Gastroesophageal sphincter (tissue), 4 donors: ENCODE measurements around the gene KLF15. TPM values are rescaled to one million over a fixed set of nuclear protein-coding genes. Genes with fewer than 3 reads are reported as not detected.

ENCODE experiments used
- ATAC-seq: fragments of 150-250 bp; one replicate; pipeline ENCODE4 v1.9.1; 2016; ENCODE audit warnings: mild to moderate bottlenecking, moderate library complexity
- H3K27ac ChIP-seq, 4 donors: fragments of 200-600 bp; sonication (generic) in 3 of 4; 1 replicate in 3 of 4; 2 replicates in 1 of 4; pipeline ENCODE4 v1.5.1; 2016 to 2019
- H3K27me3 ChIP-seq: fragments of 200-600 bp; sonication (generic); one replicate; pipeline ENCODE4 v1.5.1; 2019
- H3K36me3 ChIP-seq, 2 donors: fragments of 200-600 bp; sonication (generic); one replicate each; pipeline ENCODE4 v1.5.1; 2019; ENCODE audit warnings: control low read depth in 1 of 2
- H3K4me1 ChIP-seq, 3 donors: fragments of 200-600 bp; sonication (generic); 1 replicate in 2 of 3; 2 replicates in 1 of 3; pipeline ENCODE4 v1.5.1; 2016 to 2019; ENCODE audit warnings: control low read depth in 2 of 3
- H3K4me3 ChIP-seq, 2 donors: fragments of 200-600 bp; sonication (generic); one replicate each; pipeline ENCODE4 v1.5.1; 2019; ENCODE audit warnings: mild to moderate bottlenecking in 1 of 2, moderate library complexity in 1 of 2
- H3K9me3 ChIP-seq, 3 donors: fragments of 200-600 bp; sonication (generic); one replicate each; pipeline ENCODE4 v1.5.1; 2017 to 2019; ENCODE audit warnings: control low read depth in 2 of 3
- EP300 ChIP-seq: sonication (generic); formaldehyde crosslinking; IDR thresholded peaks from one replicate; pipeline ENCODE4 v1.6.1; 2017; ENCODE audit warnings: antibody characterized with exemption, mild to moderate bottlenecking
- POLR2A ChIP-seq, 2 donors: fragments of 450-650 bp; IDR thresholded peaks; one replicate each; pipeline ENCODE4 v1.6.1; 2017; ENCODE audit warnings: antibody characterized with exemption in 2 of 2, mild to moderate bottlenecking in 2 of 2, moderate library complexity in 1 of 2
- POLR2AphosphoS5 ChIP-seq: sonication (generic); formaldehyde crosslinking; IDR thresholded peaks from one replicate; pipeline ENCODE4 v1.6.1; 2017; ENCODE audit warnings: antibody characterized with exemption
- WGBS, 2 donors: methylation state at CpG; one replicate each; pipeline ENCODE4 v1.1.5; 2018; ENCODE audit warnings: low coverage in 1 of 2; 5-methylcytosine and 5-hydroxymethylcytosine counted together
- total RNA-seq, 4 donors: library from RNA; depleted of rRNA; stranded (reverse); fragments of >200 nt; gene quantifications; one replicate each; pipeline ENCODE4 v1.1.0, GENCODE V29; 2016
- TF ChIP-seq, protein P1 (sequence below), 4 experiments: fragments of 200-600 bp in 2 of 4; fragments of 450-650 bp in 2 of 4; sonication (generic) in 1 of 4; IDR thresholded peaks; one replicate each; pipeline ENCODE4 v1.5.1; 2017 to 2019; ENCODE audit warnings: antibody characterized with exemption in 4 of 4, mild to moderate bottlenecking in 2 of 4, moderate library complexity in 2 of 4

The KLF15 gene
- total RNA-seq, 4 donors from 2014 or later, result 69.5 to 110 (median 94.0) TPM

DNA sequence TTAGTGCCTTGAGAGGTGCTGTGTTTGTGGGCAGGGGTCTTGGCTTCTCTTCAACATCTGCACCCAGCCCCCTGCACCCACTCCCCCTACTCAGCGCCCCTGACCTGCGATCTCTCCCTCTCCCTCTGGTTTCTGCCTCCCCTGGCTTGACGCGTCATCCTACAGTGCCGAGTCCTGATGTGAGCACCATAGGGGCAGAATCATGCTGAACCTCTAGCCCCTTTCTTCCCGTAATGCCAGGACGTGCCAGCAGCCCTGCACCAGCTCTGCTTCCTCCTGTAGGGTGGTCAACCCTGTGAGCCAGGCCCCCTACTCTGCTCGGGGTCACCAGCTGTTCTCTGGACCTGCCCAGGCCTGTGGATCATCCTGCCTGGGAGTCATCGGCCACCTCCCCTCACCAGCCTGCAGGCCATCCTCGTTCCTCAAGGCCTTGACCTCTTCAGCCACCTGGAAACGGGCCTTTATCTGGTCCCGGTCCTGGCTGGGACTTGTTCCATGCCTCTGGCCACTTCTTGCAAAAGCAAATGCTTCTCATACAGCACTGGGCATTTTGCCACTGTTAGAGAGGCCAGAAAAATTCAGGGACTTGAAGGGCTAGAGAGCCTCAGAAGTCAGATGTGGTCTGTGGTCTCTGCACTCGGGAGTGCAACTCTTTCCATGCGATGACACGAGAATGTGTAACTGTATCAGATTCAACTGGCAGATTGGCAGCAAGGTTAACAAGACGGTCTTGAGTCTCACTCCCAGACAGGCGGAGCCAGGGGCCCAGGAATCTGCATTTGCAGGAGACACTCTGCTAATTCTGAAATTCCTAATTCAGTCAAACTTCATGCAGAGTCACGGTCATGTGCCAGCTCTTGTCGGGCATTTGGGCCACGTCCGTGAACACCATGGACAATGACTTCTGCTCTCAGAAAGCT is 16.7 kb upstream of the KLF15 start:
- peak overlapping the region in 2 of 4 donors; percentile 8 to 52 for H3K27ac ChIP-seq
- H3K36me3 ChIP-seq, result no peaks in the 10 kb centered on the region
- 52 to 80% methylated on average over 5 of the region's 21 CpGs for WGBS, 2 donors
- no peaks in the 10 kb centered on the region for H3K27me3 ChIP-seq
- no peak for ATAC-seq
- peaks cover 0 to 19% (median 3%) of the 10 kb centered on the region in 3 donors for H3K4me1 ChIP-seq
- H3K9me3 ChIP-seq, result no peaks in the 10 kb centered on the region
- no peak for TF ChIP-seq POLR2A (IDR thresholded peaks at IDR 0.05)
- no peak for TF ChIP-seq EP300
- H3K4me3 ChIP-seq, result no peak overlapping the region

DNA sequence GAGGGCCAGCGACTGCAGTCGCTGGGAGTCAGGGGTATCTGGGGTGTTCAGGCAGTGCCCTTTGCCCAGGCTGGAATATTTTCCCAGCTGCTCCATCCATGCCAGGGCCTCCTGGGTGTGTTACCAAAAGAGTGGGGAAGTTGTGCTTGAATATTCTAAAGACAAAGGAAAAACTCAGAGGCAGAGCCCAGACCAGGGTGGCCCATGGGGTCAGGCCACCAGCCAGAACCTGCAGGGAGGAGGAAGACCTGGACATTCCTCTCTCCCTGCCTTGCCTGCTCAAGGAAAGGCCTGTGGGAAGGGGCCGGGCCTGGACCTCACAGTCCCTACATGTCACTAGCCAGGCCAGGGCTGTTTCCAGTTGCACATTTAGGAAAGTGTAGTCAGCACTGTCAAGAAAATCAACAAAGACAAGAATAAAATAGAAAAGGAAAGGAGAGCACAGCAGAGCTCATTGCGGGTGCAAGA is 16.0 kb upstream of the KLF15 start:
- Histone ChIP-seq H3K27me3 (no peaks in the 10 kb centered on the region), H3K4me1 (peaks cover 0 to 19% (median 3%) of the 10 kb centered on the region in 3 donors), H3K36me3 (no peaks in the 10 kb centered on the region), H3K9me3 (no peaks in the 10 kb centered on the region), H3K27ac (no peak overlapping the region), H3K4me3 (no peak overlapping the region)
- TF ChIP-seq, protein P1, sequence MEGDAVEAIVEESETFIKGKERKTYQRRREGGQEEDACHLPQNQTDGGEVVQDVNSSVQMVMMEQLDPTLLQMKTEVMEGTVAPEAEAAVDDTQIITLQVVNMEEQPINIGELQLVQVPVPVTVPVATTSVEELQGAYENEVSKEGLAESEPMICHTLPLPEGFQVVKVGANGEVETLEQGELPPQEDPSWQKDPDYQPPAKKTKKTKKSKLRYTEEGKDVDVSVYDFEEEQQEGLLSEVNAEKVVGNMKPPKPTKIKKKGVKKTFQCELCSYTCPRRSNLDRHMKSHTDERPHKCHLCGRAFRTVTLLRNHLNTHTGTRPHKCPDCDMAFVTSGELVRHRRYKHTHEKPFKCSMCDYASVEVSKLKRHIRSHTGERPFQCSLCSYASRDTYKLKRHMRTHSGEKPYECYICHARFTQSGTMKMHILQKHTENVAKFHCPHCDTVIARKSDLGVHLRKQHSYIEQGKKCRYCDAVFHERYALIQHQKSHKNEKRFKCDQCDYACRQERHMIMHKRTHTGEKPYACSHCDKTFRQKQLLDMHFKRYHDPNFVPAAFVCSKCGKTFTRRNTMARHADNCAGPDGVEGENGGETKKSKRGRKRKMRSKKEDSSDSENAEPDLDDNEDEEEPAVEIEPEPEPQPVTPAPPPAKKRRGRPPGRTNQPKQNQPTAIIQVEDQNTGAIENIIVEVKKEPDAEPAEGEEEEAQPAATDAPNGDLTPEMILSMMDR (IDR thresholded peaks at IDR 0.05), result no peak
- TF ChIP-seq POLR2A (IDR thresholded peaks at IDR 0.05), result no peak
- TF ChIP-seq EP300, result no peak
- no peak for TF ChIP-seq POLR2AphosphoS5
- WGBS, 2 donors, result 100% methylated on average over 1 of the region's 4 CpGs; no CpG with 5 or more reads in 1 of the 2 donors
- ATAC-seq, result no peak

DNA sequence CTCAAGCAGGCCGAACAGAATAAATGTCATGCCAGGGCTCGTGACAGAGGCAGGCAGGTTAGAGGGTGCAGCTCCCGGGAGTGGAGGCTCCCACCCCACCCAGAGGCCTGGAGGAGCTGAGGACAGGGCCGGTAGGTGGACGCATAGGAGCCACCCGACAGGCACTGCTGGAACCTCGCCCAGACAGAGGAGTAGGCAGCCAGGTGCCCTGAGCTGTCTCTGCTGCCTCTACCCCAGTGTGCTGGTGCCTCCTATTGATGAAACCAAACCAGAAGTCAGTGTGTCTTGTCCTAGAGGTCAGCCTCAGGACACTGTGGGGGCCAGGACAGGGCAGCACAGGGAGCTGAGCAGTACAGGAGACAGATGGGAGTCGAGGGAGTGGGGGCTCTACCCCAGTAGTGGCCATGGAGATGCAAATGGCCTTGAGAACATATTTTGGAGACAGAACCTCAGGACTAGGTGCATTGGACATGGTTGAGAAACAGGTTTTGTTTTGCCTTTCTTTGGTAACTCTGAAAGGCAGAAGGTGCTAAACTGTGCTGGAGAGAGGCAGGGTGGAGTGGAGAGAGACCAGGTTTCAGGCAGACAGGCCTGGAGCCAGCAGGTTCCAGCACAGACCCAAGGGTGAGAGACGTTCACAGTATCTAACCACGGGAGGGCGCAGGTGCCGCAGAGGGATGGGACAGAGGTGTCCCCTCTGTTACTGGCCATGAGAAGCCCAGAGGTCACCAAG is 15.4 kb upstream of the KLF15 start:
- Histone ChIP-seq H3K27ac (no peak overlapping the region), H3K27me3 (no peaks in the 10 kb centered on the region)
- no peak for ATAC-seq

DNA sequence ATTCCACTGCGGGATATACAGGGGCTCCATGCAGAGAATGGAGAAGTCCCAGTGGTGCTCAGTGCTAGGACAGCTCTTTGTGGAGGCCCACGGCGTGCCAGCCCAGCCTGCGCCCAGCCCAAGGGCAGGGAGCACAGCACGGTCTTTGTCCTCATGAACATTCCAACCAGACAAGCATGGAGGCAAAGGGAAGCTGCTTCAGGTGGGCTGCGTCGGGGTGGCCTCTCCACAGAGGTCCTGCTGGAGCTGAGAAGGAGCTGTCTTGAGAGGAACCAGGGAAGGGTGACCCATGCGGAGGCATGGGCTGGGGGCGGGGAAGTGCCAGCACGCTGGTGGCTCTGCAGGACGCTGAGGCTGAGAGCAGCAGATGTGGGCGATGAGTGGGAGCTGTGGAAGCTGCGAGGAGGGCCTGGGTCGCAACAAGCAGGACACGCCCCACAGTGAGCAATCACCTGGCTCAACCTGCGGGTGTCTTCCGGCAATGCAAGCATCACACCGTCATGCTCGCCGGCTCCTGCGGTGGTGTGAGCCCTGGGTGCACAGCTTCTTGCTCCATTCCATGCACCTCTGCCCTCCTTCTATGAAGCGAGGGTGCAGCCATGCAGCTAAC is 14.0 kb upstream of the KLF15 start:
- TF ChIP-seq, protein P1 (IDR thresholded peaks at IDR 0.05), result no peak
- no peak for TF ChIP-seq POLR2A (IDR thresholded peaks at IDR 0.05)
- TF ChIP-seq POLR2AphosphoS5, result no peak
- 90 to 92% methylated on average over 2 to 8 of the region's 22 CpGs for WGBS, 2 donors
- Histone ChIP-seq H3K9me3 (no peaks in the 10 kb centered on the region), H3K27me3 (no peaks in the 10 kb centered on the region), H3K4me3 (no peak overlapping the region), H3K36me3 (no peaks in the 10 kb centered on the region), H3K4me1 (peaks cover 0 to 15% (median 3%) of the 10 kb centered on the region in 3 donors), H3K27ac (no peak overlapping the region)
- no peak for ATAC-seq

More for the DNA sequence above, 15.4 kb upstream of the KLF15 start:
- WGBS, 2 donors, result 83% methylated on average over 8 of the region's 12 CpGs; no CpG with 5 or more reads in 1 of the 2 donors
- TF ChIP-seq, protein P1 (IDR thresholded peaks at IDR 0.05), result no peak
- TF ChIP-seq POLR2A (IDR thresholded peaks at IDR 0.05), result no peak
- no peak for TF ChIP-seq POLR2AphosphoS5
- TF ChIP-seq EP300, result no peak
- no peaks in the 10 kb centered on the region for H3K9me3 ChIP-seq
- peaks cover 0 to 19% (median 3%) of the 10 kb centered on the region in 3 donors for H3K4me1 ChIP-seq
- H3K4me3 ChIP-seq, result no peak overlapping the region
- no peaks in the 10 kb centered on the region for H3K36me3 ChIP-seq

DNA sequence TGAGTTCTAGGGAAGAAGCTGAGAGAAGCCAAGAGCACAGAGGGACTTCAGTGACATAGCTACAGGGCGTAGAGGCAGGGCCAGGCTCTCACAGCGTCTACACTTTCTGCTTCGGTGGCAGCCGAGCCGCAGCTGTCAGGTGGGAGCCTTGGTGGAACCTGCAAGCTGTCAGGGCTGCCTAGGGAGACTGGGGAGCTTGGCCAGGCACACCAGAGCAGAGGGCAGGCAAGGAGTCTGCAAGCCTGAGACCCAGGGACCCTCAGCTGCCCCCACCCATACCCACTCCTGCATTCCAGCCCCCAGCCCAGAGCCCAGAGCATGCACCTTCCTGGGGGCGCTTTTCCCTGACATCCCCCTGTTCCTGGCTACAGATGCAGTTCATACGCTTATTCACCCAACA is 13.4 kb upstream of the KLF15 start:
- no peaks in the 10 kb centered on the region for H3K36me3 ChIP-seq
- no peaks in the 10 kb centered on the region for H3K27me3 ChIP-seq
- no peak overlapping the region for H3K4me3 ChIP-seq
- ATAC-seq, result no peak
- TF ChIP-seq POLR2AphosphoS5, result no peak
- no peak for TF ChIP-seq POLR2A (IDR thresholded peaks at IDR 0.05)
- no peak for TF ChIP-seq EP300
- H3K9me3 ChIP-seq, result no peaks in the 10 kb centered on the region
- H3K4me1 ChIP-seq, result peaks cover 0 to 12% (median 3%) of the 10 kb centered on the region in 3 donors
- WGBS, 2 donors, result 71% methylated on average over 2 of the region's 7 CpGs; no CpG with 5 or more reads in 1 of the 2 donors
- no peak overlapping the region for H3K27ac ChIP-seq
